Astrocyte (in vitro differentiated cells and primary cell): ENCODE measurements around the gene CDKN1C.

Experiments
- EZH2 ChIP-seq: IDR thresholded peaks from 2 replicates; pipeline ENCODE4 v1.6.1; 2012; ENCODE audit warnings: mild to moderate bottlenecking, low read length, inconsistent platforms; ENCODE audit not compliant: insufficient read depth
- TF ChIP-seq, protein P1 (sequence below): IDR thresholded peaks from 2 replicates; pipeline ENCODE4 v1.5.1; 2011; ENCODE audit warnings: low read depth, mild to moderate bottlenecking, inconsistent platforms, low read length, moderate library complexity; ENCODE audit not compliant: insufficient read depth

DNA sequence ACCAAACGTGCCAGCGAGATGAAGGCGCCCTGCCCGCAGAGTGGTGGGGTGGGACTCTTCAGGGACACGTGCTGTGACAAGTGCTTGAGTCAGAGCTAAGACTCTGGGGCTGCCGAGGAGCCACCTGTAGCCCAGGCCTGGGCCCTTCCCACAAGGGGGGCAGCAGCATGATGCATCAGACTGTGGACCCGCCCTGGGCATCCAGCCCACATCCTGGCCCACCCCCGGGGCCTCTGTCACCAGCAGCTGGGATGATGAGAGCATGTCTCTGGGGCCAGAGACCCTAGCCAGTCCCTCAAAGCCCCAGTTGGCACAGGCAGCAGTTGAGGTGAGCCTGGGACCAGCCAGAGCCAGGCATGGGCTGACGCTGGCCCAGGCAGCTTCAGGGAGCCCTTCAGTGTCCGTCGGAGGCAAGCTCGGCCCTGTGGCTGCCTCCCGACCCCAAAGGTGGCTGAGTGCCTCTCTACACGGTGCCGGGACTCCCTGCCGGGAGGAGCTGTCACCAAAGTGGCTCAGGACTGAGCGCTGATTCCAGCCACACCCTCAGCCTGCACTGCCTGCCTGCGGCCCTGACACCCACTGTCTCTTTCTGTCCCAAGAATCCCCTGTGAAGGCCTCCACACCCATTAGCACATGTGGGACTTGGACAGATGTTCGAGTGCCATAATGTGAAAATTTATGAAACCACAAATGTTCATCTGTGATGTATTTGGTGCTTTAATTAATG, 41.3 kb downstream of the CDKN1C start:
- TF ChIP-seq, protein P1, sequence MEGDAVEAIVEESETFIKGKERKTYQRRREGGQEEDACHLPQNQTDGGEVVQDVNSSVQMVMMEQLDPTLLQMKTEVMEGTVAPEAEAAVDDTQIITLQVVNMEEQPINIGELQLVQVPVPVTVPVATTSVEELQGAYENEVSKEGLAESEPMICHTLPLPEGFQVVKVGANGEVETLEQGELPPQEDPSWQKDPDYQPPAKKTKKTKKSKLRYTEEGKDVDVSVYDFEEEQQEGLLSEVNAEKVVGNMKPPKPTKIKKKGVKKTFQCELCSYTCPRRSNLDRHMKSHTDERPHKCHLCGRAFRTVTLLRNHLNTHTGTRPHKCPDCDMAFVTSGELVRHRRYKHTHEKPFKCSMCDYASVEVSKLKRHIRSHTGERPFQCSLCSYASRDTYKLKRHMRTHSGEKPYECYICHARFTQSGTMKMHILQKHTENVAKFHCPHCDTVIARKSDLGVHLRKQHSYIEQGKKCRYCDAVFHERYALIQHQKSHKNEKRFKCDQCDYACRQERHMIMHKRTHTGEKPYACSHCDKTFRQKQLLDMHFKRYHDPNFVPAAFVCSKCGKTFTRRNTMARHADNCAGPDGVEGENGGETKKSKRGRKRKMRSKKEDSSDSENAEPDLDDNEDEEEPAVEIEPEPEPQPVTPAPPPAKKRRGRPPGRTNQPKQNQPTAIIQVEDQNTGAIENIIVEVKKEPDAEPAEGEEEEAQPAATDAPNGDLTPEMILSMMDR: no peak
- no peak for TF ChIP-seq EZH2
